Measurements from ENCODE around the gene HENMT1.

The HENMT1 gene

GRCh38 chr1:108636876-108637275 lies 24.0 kb downstream of the HENMT1 start:
- H3K4me1 ChIP-seq (ENCODE audit: control insufficient read depth, insufficient read depth, low read depth, low read length): no peaks in the 10 kb centered on the region

GRCh38 chr1:108634521-108634920 lies 26.4 kb downstream of the HENMT1 start:
- no peaks in the 10 kb centered on the region for H3K9me3 ChIP-seq (ENCODE audit: control insufficient read depth, low read length)
- H3K14ac ChIP-seq (ENCODE audit: low read length in 2 of 2): no peak overlapping the region
- no peak overlapping the region for H3K18ac ChIP-seq (ENCODE audit: low read depth in 1 of 2, low read length in 2 of 2)
- no peak overlapping the region for H3K23ac ChIP-seq (ENCODE audit: low read length in 2 of 2)
- no peak overlapping the region for H3K27ac ChIP-seq (ENCODE audit: low read length, poor library complexity, severe bottlenecking)
- H2AK5ac ChIP-seq (ENCODE audit: low read length, severe bottlenecking): no peak overlapping the region
- no peak overlapping the region for H3K4me3 ChIP-seq (ENCODE audit: insufficient read depth in 1 of 2, low read depth in 1 of 2, low read length in 2 of 2)
- no peaks in the 10 kb centered on the region for H3K79me1 ChIP-seq (replicated peaks; ENCODE audit: low read length, poor library complexity, severe bottlenecking)
- H3K36me3 ChIP-seq (ENCODE audit: control insufficient read depth in 1 of 2, insufficient read depth in 2 of 2, low read depth in 1 of 2, low read length in 2 of 2): peaks cover 2 to 52% of the 10 kb centered on the region in 2 experiments
- no peak overlapping the region for H3K9ac ChIP-seq (ENCODE audit: low read length)
- H3K4me2 ChIP-seq (ENCODE audit: low read length, poor library complexity, severe bottlenecking): no peak overlapping the region
- DNase-seq: no peak
- no peak overlapping the region for H4K91ac ChIP-seq (ENCODE audit: low read length)
- no peaks in the 10 kb centered on the region for H3K27me3 ChIP-seq (ENCODE audit: control insufficient read depth in 1 of 2, insufficient read depth in 1 of 2, low read length in 2 of 2)
- no peak overlapping the region for H4K8ac ChIP-seq (ENCODE audit: low read length)
- H2AFZ ChIP-seq (ENCODE audit: low read depth, low read length): no peak overlapping the region
- no peak overlapping the region for H2BK15ac ChIP-seq (ENCODE audit: low read depth, poor library complexity, severe bottlenecking)
- H2BK5ac ChIP-seq (ENCODE audit: low read depth, low read length, poor library complexity, severe bottlenecking): no peak overlapping the region
- no peaks in the 10 kb centered on the region for H3K4me1 ChIP-seq (ENCODE audit: control insufficient read depth, insufficient read depth, low read depth, low read length)
- H2BK120ac ChIP-seq (ENCODE audit: low read depth, low read length): no peak overlapping the region
- no peak overlapping the region for H3K4ac ChIP-seq (ENCODE audit: low read depth in 1 of 2, low read length in 2 of 2)
- 100% methylated on average over 2 of the region's 3 CpGs for WGBS
- no peak overlapping the region for H2BK12ac ChIP-seq (ENCODE audit: low read length in 2 of 2)

More at GRCh38 chr1:108636876-108637275, 24.0 kb downstream of the HENMT1 start:
- Histone ChIP-seq H2AFZ (ENCODE audit: low read depth, low read length) (no peak overlapping the region), H4K8ac (ENCODE audit: low read length) (no peak overlapping the region), H3K79me1 (replicated peaks; ENCODE audit: low read length, poor library complexity, severe bottlenecking) (no peaks in the 10 kb centered on the region), H3K36me3 (ENCODE audit: control insufficient read depth in 1 of 2, insufficient read depth in 2 of 2, low read depth in 1 of 2, low read length in 2 of 2) (peaks cover 2 to 34% of the 10 kb centered on the region in 2 experiments), H4K91ac (ENCODE audit: low read length) (no peak overlapping the region), H2BK15ac (ENCODE audit: low read depth, poor library complexity, severe bottlenecking) (no peak overlapping the region), H3K27ac (ENCODE audit: low read length, poor library complexity, severe bottlenecking) (no peak overlapping the region), H2BK12ac (ENCODE audit: low read length in 2 of 2) (no peak overlapping the region), H3K14ac (ENCODE audit: low read length in 2 of 2) (no peak overlapping the region), H2BK5ac (ENCODE audit: low read depth, low read length, poor library complexity, severe bottlenecking) (no peak overlapping the region), H3K4me3 (ENCODE audit: insufficient read depth in 1 of 2, low read depth in 1 of 2, low read length in 2 of 2) (no peak overlapping the region), H3K27me3 (ENCODE audit: control insufficient read depth in 1 of 2, insufficient read depth in 1 of 2, low read length in 2 of 2) (no peaks in the 10 kb centered on the region), H3K23ac (ENCODE audit: low read length in 2 of 2) (no peak overlapping the region), H2BK120ac (ENCODE audit: low read depth, low read length) (no peak overlapping the region), H3K9me3 (ENCODE audit: control insufficient read depth, low read length) (no peaks in the 10 kb centered on the region), H3K9ac (ENCODE audit: low read length) (no peak overlapping the region), H3K4me2 (ENCODE audit: low read length, poor library complexity, severe bottlenecking) (no peak overlapping the region), H2AK5ac (ENCODE audit: low read length, severe bottlenecking) (no peak overlapping the region), H3K18ac (ENCODE audit: low read depth in 1 of 2, low read length in 2 of 2) (no peak overlapping the region), H3K4ac (ENCODE audit: low read depth in 1 of 2, low read length in 2 of 2) (no peak overlapping the region)
- DNase-seq: no peak
- 100% methylated on average over 1 of the region's 2 CpGs for WGBS

GRCh38 chr1:108628665-108629064 lies 32.2 kb downstream of the HENMT1 start:
- Histone ChIP-seq H3K4me1 (ENCODE audit: control insufficient read depth, insufficient read depth, low read depth, low read length) (no peaks in the 10 kb centered on the region), H2AK5ac (ENCODE audit: low read length, severe bottlenecking) (no peak overlapping the region), H3K9ac (ENCODE audit: low read length) (no peak overlapping the region), H3K18ac (ENCODE audit: low read depth in 1 of 2, low read length in 2 of 2) (no peak overlapping the region), H2BK5ac (ENCODE audit: low read depth, low read length, poor library complexity, severe bottlenecking) (no peak overlapping the region), H3K23ac (ENCODE audit: low read length in 2 of 2) (no peak overlapping the region), H2BK120ac (ENCODE audit: low read depth, low read length) (no peak overlapping the region), H4K8ac (ENCODE audit: low read length) (no peak overlapping the region), H4K91ac (ENCODE audit: low read length) (no peak overlapping the region), H3K9me3 (ENCODE audit: control insufficient read depth, low read length) (no peaks in the 10 kb centered on the region), H3K27ac (ENCODE audit: low read length, poor library complexity, severe bottlenecking) (no peak overlapping the region), H3K4ac (ENCODE audit: low read depth in 1 of 2, low read length in 2 of 2) (no peak overlapping the region), H2AFZ (ENCODE audit: low read depth, low read length) (no peak overlapping the region), H3K27me3 (ENCODE audit: control insufficient read depth in 1 of 2, insufficient read depth in 1 of 2, low read length in 2 of 2) (no peaks in the 10 kb centered on the region), H2BK12ac (ENCODE audit: low read length in 2 of 2) (no peak overlapping the region), H3K14ac (ENCODE audit: low read length in 2 of 2) (no peak overlapping the region), H3K4me2 (ENCODE audit: low read length, poor library complexity, severe bottlenecking) (no peak overlapping the region), H3K79me1 (replicated peaks; ENCODE audit: low read length, poor library complexity, severe bottlenecking) (no peaks in the 10 kb centered on the region), H3K4me3 (ENCODE audit: insufficient read depth in 1 of 2, low read depth in 1 of 2, low read length in 2 of 2) (no peak overlapping the region), H3K36me3 (ENCODE audit: control insufficient read depth in 1 of 2, insufficient read depth in 2 of 2, low read depth in 1 of 2, low read length in 2 of 2) (peaks cover 0 to 45% of the 10 kb centered on the region in 2 experiments), H2BK15ac (ENCODE audit: low read depth, poor library complexity, severe bottlenecking) (no peak overlapping the region)
- DNase-seq: no peak
- 100% methylated on average over 2 of the region's 2 CpGs for WGBS

- no peak overlapping the region for H3K4me2 ChIP-seq (ENCODE audit: low read length, poor library complexity, severe bottlenecking)
- H3K79me1 ChIP-seq (replicated peaks; ENCODE audit: low read length, poor library complexity, severe bottlenecking): no peaks in the 10 kb centered on the region
- no peak overlapping the region for H2BK15ac ChIP-seq (ENCODE audit: low read depth, poor library complexity, severe bottlenecking)
- H3K9me3 ChIP-seq (ENCODE audit: control insufficient read depth, low read length): no peaks in the 10 kb centered on the region
- no peaks in the 10 kb centered on the region for H3K27me3 ChIP-seq (ENCODE audit: control insufficient read depth in 1 of 2, insufficient read depth in 1 of 2, low read length in 2 of 2)
- H3K23ac ChIP-seq (ENCODE audit: low read length in 2 of 2): no peak overlapping the region
- H2BK120ac ChIP-seq (ENCODE audit: low read depth, low read length): no peak overlapping the region
- no peak overlapping the region for H3K4me3 ChIP-seq (ENCODE audit: insufficient read depth in 1 of 2, low read depth in 1 of 2, low read length in 2 of 2)
- no peak overlapping the region for H4K91ac ChIP-seq (ENCODE audit: low read length)
- DNase-seq: no peak
- no peak overlapping the region for H2BK5ac ChIP-seq (ENCODE audit: low read depth, low read length, poor library complexity, severe bottlenecking)
- no peak overlapping the region for H4K8ac ChIP-seq (ENCODE audit: low read length)
- no peak overlapping the region for H3K14ac ChIP-seq (ENCODE audit: low read length in 2 of 2)
- H3K27ac ChIP-seq (ENCODE audit: low read length, poor library complexity, severe bottlenecking): no peak overlapping the region
- H3K4me1 ChIP-seq (ENCODE audit: control insufficient read depth, insufficient read depth, low read depth, low read length): no peaks in the 10 kb centered on the region
- H3K4ac ChIP-seq (ENCODE audit: low read depth in 1 of 2, low read length in 2 of 2): no peak overlapping the region
- H3K36me3 ChIP-seq (ENCODE audit: control insufficient read depth in 1 of 2, insufficient read depth in 2 of 2, low read depth in 1 of 2, low read length in 2 of 2): peaks cover 0 to 38% of the 10 kb centered on the region in 2 experiments
- H3K18ac ChIP-seq (ENCODE audit: low read depth in 1 of 2, low read length in 2 of 2): no peak overlapping the region
- 94% methylated on average over 2 of the region's 3 CpGs for WGBS
- H2BK12ac ChIP-seq (ENCODE audit: low read length in 2 of 2): no peak overlapping the region
- H2AK5ac ChIP-seq (ENCODE audit: low read length, severe bottlenecking): no peak overlapping the region
- H2AFZ ChIP-seq (ENCODE audit: low read depth, low read length): no peak overlapping the region
- H3K9ac ChIP-seq (ENCODE audit: low read length): no peak overlapping the region
These were observed 32.9 kb downstream of the HENMT1 start for GRCh38 chr1:108627951-108628350.
